Right renal cortex interstitium (tissue), 3 donors: Measurements from ENCODE around the gene YEATS2. TPM values are rescaled to one million over a fixed set of nuclear protein-coding genes. Genes with fewer than 3 reads are reported as not detected.
A peak's percentile ranks its signal among the peaks of the same experiment; 100 is the strongest.
"Not testable (repeated sequence)": the region's sequence is repeated elsewhere in the genome, so short reads cannot be mapped to it uniquely, and the experiment has no call there.

Experiments used
- DNase-seq, 3 donors: peaks; one replicate each; pipeline ENCODE4 v3.0.0-alpha.2; 2013; ENCODE audit warnings: low read depth in 3 of 3, low spot score in 2 of 3
- polyA plus RNA-seq, 3 donors: library from polyadenylated mRNA; unstranded; fragments of 120-200 nt; gene quantifications; one replicate each; pipeline ENCODE4 v1.2.1, GENCODE V29; 2013; ENCODE audit not compliant: insufficient read length in 3 of 3

Gene YEATS2
- 10 to 100 TPM; 32.9 to 35.8 (median 33.6) TPM for polyA plus RNA-seq

DNA sequence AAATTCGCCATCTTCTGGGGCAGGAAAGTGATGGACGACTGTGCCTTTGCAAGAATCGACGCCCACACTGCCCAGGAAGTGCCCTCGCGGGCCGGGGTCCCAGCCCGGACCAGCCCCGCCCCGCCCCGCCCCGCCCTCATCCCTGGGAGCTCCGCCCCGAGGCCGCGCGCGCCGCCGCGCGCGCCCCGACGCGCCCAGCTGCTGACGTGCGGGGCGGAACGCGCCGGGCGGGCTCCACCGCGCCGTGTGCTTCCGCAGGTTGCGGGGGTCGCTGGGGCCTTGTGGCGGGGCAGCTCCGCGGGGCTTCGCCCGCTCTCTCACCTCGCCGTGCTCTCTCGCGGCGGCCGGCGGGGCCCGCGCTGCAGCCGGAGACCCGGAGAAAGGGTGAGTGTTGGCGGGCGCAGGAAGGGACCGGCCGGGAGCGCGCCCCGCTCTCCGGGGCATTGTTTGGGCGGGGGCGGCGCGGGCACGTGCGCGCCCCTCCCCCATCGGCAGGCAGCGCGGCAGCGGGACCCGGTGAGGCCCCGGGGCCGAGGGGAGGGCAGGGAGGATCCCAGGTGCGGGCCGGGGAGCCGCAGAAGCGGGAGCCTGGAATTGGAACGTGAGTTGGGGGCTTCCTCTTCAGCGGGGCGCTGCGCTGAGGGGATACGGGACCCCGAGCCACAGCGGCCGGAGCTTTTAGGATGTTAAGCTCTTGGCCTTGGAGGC is at the start of gene YEATS2:
Gene YEATS2 (plus strand): TSS at position 188 of the 708 bp plus-strand sequence. CDS start 17,366 bp downstream, outside the sequence.
- DNase-seq, result peak; percentile 52 to 70 (median 60)

DNA sequence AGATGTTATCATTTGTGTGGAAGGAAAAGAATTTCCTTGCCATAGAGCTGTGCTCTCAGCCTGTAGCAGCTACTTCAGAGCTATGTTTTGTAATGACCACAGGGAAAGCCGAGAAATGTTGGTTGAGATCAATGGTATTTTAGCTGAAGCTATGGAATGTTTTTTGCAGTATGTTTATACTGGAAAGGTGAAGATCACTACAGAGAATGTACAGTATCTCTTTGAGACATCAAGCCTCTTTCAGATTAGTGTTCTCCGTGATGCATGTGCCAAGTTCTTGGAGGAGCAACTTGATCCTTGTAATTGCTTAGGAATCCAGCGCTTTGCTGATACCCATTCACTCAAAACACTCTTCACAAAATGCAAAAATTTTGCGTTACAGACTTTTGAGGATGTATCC is 47.0 kb upstream of the YEATS2 start:
- no peak for DNase-seq

DNA sequence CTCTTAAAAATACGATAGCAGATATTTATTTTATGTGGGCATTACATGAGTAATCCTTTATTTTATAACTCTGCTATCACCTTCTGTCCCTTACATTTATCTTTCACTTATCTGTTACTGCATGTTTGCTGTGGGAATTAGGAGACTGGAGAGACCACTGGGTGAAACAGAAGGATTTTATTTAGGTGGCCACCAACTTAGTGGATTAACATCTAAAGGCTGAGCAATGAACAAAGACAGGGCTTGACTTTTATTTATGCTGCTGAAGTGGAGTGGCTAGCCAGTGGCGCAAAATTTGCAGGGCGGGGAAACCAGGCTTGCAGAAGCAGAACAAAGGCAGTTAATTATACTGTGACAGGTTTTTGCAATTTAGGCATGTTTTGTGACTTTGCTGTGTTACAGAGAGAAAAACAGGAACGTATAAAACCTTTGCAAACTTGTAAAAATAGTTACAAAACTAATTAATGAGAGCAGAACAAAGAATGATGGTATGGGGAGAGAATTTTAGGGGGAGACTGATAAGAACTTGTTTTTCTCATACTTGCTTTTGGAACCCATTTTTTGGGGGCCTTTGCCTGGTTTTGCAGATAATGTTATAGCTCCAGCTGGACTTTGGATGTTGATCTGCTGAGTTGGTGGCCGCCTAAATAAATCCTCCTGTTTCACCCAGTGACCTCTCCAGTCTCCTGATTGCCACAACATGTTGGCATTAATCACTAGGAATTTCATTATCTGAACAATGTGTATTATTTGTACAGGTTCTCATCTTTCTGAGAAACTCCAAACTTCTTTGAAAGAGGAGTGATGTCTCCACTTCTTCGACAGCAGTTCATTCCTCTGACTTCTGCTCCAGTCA is 44.2 kb upstream of the YEATS2 start:
- no peak for DNase-seq

DNA sequence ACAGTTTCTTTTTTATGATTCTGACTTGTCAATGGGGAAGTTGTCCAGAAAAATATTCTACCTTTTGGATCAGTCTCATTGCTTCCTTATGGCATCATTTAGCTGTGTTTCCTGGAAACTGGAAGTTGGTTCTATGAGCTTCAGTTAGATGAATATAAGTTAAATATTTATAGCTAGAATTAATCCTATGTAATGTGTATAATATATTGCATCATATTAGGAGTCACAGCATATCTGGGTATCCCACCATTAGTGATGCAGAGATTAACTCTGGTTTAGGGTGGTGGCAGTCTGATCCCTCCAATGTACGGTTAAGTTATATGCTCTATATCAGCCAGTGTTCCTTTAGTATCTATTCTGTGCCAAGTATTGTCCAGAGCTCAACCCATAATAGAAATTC is 42.9 kb upstream of the YEATS2 start:
- no peak for DNase-seq

GRCh38 chr3:183662099-183662498 is 35.5 kb upstream of the YEATS2 start:
- DNase-seq, result no peak

DNA sequence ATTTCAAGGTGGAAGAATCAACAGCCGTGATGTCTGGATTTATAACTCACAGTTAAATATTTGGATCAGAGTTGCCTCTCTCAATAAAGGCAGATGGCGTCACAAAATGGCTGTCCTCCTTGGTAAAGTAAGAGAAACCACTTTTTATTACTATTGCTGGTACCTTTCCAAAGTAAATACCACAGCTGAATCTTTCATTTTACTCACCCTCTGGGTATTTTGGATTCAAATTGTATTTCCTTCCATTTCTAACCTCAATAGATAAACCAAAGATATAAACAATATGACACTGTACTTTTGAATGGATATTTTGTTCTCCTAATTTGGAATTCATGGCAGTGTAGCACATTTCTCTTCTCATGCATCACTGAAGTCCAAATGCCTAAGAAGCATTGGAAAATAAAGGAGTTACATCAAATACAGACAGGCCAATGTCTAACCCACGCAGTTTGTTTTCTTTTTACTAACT is 32.6 kb upstream of the YEATS2 start:
- DNase-seq, result no peak

- no peak for DNase-seq
Observed at GRCh38 chr3:183680061-183680460, 17.5 kb upstream of the YEATS2 start.

DNA sequence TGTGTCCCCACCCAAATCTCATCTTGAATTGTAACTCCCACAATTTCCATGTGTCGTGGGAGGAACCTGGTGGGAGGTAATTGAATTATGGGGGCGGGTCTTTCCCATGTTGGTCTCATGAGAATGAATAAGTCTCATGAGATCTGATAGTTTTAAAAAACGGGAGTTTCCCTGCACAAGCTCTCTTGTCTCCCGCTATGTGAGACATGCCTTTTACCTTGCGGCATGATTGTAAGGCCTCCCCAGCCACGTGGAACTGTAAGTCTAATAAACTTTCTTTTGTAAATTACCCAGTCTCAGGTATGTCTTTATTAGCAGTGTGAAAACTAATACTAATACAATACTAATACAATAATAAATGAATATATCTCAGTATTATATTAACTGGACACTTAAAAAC is 9.9 kb upstream of the YEATS2 start:
- DNase-seq, result no peak

- no peak for DNase-seq
Observed at GRCh38 chr3:183688874-183689273, 8.7 kb upstream of the YEATS2 start.

DNA sequence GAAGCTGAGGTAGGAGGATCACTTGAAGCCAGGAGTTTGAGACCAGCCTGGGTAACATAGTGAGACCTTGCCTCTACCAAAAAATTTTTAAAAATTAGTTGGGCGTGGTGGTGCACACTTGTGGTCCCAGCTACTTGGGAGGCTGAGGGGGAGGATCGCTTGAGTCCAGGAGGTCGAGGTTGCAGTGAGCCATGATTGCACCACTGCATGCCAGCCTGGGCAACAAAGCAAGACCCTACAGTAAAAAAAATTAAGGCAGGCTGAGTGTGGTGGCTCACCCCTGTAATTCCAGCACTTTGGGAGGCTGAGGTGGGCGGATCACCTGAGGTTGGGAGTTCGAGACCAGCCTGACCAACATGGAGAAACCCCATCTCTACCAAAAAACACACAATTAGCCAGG is 8.0 kb upstream of the YEATS2 start:
- not testable (repeated sequence) for DNase-seq

DNA sequence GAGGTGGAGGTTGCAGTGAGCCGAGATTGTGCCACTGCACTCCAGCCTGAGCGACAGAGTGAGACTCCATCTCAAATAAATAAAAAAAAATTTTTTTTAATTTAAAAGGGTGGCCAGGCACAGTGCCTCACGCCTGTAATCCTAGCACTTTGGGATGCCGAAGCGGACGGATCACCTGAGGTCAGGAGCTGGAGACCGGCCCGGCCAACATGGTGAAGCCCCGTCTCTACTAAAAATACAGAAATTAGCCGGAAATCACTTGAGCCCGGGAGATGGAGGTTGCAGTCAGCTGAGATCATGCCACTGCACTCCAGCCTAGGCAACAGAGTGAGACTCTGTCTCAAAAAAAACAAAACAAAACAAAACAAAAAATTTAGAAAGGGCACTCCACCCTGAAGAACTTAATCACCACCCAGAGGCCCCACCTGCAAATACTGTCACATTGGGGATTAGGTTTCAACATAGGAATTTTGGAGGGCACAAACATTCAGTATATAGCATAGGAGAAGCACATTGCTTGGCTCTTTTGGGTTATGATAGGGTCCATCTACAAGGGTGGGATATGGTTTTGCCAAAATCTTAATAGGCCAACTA is 7.1 kb upstream of the YEATS2 start:
- DNase-seq, result no peak

DNA sequence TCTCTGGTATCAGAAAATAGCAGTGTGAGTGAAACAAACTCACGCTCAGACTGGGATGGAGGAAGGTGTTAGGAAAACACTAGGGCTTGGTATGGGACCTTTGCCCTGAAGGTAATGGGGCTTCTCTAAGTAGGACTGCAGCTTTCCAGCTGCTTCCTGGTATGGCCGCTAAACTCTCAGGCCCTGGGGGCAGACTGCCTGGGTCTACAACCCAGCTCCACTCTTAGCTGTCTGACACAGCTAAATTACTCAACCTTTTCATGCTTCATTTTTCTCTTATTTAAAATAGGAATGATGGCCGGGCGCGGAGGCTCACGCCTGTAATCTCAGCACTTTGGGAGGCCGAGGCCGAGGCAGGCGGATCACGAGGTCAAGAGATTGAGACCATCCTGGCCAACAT is 5.2 kb upstream of the YEATS2 start:
- DNase-seq, result no peak

- no peak for DNase-seq
Observed at GRCh38 chr3:183695569-183696364, 1.8 kb upstream of the YEATS2 start.

DNA sequence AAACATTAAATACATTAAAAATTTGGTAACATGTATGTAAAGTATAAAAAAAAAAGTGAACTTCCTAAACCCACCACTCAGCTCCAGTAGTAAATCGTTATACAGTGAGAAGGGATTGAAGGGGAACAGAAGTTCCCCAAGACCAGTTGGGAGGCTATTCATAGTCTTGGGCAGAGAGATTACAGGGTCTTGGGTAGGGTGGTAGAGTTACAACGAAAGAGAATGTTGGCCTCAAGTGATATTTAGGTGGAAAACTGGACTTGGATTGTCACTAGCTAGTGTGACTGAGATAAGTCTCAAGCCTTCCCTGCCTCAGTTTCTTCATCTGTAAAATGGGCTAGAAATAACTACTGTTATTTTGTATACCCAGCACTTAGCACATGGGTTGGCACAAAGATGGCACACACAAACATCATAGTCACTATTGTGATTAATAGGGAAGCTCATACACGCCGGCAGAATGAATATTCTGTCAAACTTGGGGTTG is 431 bp upstream of the YEATS2 start:
- DNase-seq, result peak in 1 of 3 donors; percentile 25

- DNase-seq, result peak in 2 of 3 donors; percentile 5 to 29
Observed at GRCh38 chr3:183698318-183698751, 738 bp downstream of the YEATS2 start.

DNA sequence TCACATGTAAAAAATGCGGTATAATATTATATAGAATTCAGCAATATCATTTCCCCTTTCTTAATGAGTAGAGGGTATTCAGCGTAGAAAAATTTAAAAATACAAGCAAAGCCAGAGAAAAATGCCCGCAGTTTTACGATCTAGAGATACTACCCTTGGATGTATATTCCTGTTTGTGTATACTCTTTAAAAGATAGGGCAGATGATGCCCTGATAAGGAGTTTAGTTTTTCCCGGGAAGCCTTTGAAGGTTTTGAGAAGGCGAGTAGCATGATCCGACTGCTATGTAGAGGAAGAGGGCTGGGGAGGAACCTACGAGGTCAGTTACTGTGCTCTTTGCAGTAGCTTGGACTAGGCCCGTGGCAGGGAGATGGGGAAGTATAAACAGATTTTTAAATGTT is 1.2 kb downstream of the YEATS2 start:
- no peak for DNase-seq

DNA sequence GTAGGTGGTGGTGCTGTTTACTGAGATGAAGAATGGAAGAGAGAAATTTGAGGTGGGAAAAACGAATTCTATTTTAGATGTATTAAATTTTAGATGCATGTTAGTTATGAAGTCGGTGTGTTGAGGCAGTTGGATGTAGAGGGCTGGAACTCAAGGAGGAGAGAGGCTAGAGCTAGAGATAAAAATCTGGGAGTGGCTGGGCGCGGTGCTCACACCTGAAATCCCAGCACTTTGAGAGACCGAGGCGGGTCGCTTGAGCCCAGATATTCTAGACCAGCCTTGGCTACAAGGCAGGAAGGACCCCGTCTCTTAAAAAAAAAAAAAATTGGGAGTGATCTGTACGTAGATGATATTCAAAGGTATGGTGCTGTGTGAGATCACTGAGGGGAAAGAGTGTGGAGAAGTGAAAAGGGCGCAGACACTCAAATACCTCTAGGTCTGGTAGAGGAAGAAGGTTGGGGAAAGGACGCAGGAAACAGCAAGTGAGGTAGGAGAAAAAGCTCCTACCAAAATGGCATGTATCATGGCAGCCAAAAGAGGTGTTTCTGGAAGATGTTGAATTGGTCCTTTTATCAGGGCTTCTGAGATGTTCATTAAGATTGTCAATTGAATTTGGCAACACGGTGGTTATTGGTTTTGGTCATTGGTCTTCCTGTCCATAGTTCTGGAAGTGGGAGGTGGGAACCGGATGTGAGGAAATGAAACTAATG is 1.8 kb downstream of the YEATS2 start:
- DNase-seq, result no peak

DNA sequence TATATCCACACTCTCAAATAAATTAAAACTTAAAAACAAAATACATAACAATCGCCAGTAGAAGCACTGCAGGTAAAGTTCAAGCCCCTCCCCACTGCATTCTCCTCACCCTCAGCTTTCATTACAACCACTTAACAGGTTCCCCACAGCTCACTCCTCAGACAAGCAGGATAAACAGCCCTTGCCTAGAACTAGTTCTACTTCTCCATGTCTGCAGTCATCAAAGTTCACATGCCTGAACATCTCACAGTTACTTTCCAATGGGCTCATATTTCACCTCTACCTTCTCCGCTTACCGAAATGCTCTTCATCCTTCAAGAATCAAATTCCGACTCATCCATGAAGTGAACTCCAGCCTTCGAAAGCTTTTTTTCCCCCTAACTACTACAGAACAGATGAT is 4.1 kb downstream of the YEATS2 start:
- no peak for DNase-seq

- DNase-seq, result not testable (repeated sequence)
Observed at GRCh38 chr3:183703892-183704291, 6.3 kb downstream of the YEATS2 start.

GRCh38 chr3:183710231-183710630 is 12.6 kb downstream of the YEATS2 start:
- no peak for DNase-seq
